Tibial nerve (tissue), 3 donors: Measurements from ENCODE around the gene ADAD2.

Source experiments
- POLR2A ChIP-seq, 2 donors: fragments of 450-650 bp; IDR thresholded peaks; one replicate each; pipeline ENCODE4 v1.6.1; 2017; ENCODE audit warnings: antibody characterized with exemption in 2 of 2, mild to moderate bottlenecking in 2 of 2, moderate library complexity in 2 of 2
- TF ChIP-seq, protein P1 (sequence below), 5 experiments: fragments of 200-600 bp in 3 of 5; fragments of 450-650 bp in 2 of 5; sonication (generic) in 3 of 5; IDR thresholded peaks; one replicate each; pipeline ENCODE4 v1.5.1; 2016 to 2019; ENCODE audit warnings: antibody characterized with exemption in 5 of 5, mild to moderate bottlenecking in 3 of 5, moderate library complexity in 2 of 5

DNA sequence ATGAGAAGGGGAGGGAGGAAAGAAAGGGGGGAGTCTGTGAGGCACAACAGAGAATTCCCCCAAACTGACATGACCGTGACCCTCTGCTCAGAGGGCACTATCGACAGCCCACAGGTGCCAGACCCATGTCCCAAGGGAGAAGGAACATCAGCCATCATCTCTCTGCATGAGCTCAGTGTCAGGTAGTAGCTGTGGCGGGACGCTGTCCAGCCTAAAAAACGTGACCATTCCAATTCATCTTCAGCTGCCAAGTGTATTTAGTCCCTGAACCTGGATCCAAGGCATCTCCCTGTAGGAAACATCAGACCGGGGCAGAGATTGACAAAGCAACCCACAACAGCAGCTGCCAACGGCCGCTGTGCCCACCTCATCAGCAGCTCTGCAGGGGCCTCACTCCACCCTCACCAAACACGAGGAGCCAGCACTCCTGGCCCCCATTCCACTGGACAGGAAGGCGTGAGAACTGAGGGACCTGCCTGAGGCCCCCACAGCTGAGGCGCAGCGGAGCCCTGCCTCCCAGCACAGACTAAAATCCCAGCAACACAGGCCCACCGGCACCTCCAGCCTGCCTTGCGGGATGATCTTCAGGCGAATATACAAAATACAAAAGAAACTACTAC, 12.7 kb upstream of the ADAD2 start:
- TF ChIP-seq, protein P1, sequence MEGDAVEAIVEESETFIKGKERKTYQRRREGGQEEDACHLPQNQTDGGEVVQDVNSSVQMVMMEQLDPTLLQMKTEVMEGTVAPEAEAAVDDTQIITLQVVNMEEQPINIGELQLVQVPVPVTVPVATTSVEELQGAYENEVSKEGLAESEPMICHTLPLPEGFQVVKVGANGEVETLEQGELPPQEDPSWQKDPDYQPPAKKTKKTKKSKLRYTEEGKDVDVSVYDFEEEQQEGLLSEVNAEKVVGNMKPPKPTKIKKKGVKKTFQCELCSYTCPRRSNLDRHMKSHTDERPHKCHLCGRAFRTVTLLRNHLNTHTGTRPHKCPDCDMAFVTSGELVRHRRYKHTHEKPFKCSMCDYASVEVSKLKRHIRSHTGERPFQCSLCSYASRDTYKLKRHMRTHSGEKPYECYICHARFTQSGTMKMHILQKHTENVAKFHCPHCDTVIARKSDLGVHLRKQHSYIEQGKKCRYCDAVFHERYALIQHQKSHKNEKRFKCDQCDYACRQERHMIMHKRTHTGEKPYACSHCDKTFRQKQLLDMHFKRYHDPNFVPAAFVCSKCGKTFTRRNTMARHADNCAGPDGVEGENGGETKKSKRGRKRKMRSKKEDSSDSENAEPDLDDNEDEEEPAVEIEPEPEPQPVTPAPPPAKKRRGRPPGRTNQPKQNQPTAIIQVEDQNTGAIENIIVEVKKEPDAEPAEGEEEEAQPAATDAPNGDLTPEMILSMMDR (IDR thresholded peaks at IDR 0.05): no peak
- TF ChIP-seq POLR2A (IDR thresholded peaks at IDR 0.05): no peak
